ENCODE results near the gene CYB561D1. TPM values are rescaled to one million over a fixed set of nuclear protein-coding genes. Genes with fewer than 3 reads are reported as not detected.

The CYB561D1 gene
- total and polyA plus RNA-seq, 2 of the 8 experiments (the other 6 are each of a cell fraction or from before 2014, with no cell fraction given), result 3.6 to 3.8 TPM

GRCh38 chr1:109509176-109510134, 15.6 kb downstream of the CYB561D1 start, which contains the start of gene AMIGO1 (continued):
- TF ChIP-seq NANOG (IDR thresholded peaks at IDR 0.05; ENCODE audit: insufficient read depth, low read depth, low read length, poor library complexity, severe bottlenecking), result no peak
- TF ChIP-seq E2F6 (IDR thresholded peaks at IDR 0.05), result peak; percentile 89
- TF ChIP-seq PHF8 (conservative IDR thresholded peaks at IDR 0.05; ENCODE audit: low read depth, low read length), result 0 out of 2 replicates have a peak, but pooled peaks have one; percentile 26
- TF ChIP-seq RNF2 (IDR thresholded peaks at IDR 0.05; ENCODE audit: borderline replicate concordance, low read depth, low read length, missing control alignments, poor library complexity, severe bottlenecking), result no peak
- TF ChIP-seq POLR2A (IDR thresholded peaks at IDR 0.05; ENCODE audit: control extremely low read depth in 1 of 2, low read depth in 2 of 2, low read length in 2 of 2), result no peak
- no peak for TF ChIP-seq BCL11A (IDR thresholded peaks at IDR 0.05; ENCODE audit: low read depth in 2 of 2, low read length in 2 of 2)
- peak; percentile 51; the same call in 1 of the 2 replicates for TF ChIP-seq RBBP5 (IDR thresholded peaks at IDR 0.05; ENCODE audit: borderline replicate concordance, low read depth, low read length)
- TF ChIP-seq KDM4A (IDR thresholded peaks at IDR 0.05; ENCODE audit: low read depth, low read length, severe bottlenecking), result peak; percentile 92
- TF ChIP-seq JUND (IDR thresholded peaks at IDR 0.05; ENCODE audit: low read length), result no peak
- TF ChIP-seq CTBP2 (IDR thresholded peaks at IDR 0.05; ENCODE audit: borderline replicate concordance, insufficient read depth, insufficient read length, low read length), result no peak
- TF ChIP-seq TBP (IDR thresholded peaks at IDR 0.05; ENCODE audit: low read depth, low read length), result peak; percentile 23; the same call in 1 of the 2 replicates
- TF ChIP-seq ASH2L (IDR thresholded peaks at IDR 0.05; ENCODE audit: low read length), result peak; percentile 25
- TF ChIP-seq ATF2 (IDR thresholded peaks at IDR 0.05; ENCODE audit: low read length), result no peak
- no peak for TF ChIP-seq TCF12 (IDR thresholded peaks at IDR 0.05; ENCODE audit: low read depth, low read length)

All from H1 (cell line).